Measurements from ENCODE around the gene SLC16A10. TPM values are rescaled to one million over a fixed set of nuclear protein-coding genes. Genes with fewer than 3 reads are reported as not detected.

Gene SLC16A10
- total and polyA plus RNA-seq, 2 experiments from 2014 or later = 12.1 to 30.9 TPM

GRCh38 chr6:111211411-111212030, 124.2 kb downstream of the SLC16A10 start (continued):
- TF ChIP-seq STAT1 (IDR thresholded peaks at IDR 0.05; ENCODE audit: unreplicated experiment) (no peak), REST (IDR thresholded peaks at IDR 0.05; ENCODE audit: unreplicated experiment) (no peak), POLR2AphosphoS5 (IDR thresholded peaks at IDR 0.05; ENCODE audit: low read depth) (no peak), EZH2phosphoT487 (IDR thresholded peaks at IDR 0.05; ENCODE audit: unreplicated experiment) (no peak)

DNA sequence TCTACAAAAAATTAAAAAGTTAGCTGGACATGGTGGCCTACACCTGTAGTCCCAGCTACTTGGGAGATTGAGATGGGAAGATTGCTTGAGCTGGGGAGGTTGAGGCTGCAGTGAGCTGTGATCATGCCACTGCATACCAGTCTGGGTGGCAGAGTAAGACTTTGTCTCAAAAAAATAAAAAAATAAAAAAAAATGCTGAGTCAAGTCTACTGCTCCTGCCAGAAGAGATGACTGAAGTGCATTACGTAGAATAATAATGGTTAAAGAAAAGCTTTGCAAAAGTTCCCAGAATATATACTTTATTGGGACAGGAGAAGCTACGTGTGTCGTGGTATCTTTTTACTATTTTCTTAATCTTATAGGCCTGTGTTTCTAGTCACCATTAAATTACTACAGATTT, 125.3 kb downstream of the SLC16A10 start:
- Histone ChIP-seq H3K36me3 (ENCODE audit: insufficient read depth) (no peaks in the 10 kb centered on the region), H2AFZ (no peak overlapping the region), H3K79me2 (replicated peaks; ENCODE audit: insufficient read depth) (no peaks in the 10 kb centered on the region), H3F3A (replicated peaks; ENCODE audit: low read depth) (no peaks in the 10 kb centered on the region), H3K4me2 (no peak overlapping the region), H3K27ac (ENCODE audit: low read depth) (no peak overlapping the region), H3K4me3 (no peak overlapping the region), H3K4me1 (ENCODE audit: insufficient read depth) (no peaks in the 10 kb centered on the region), H3K9me2 (ENCODE audit: insufficient read depth) (no peaks in the 10 kb centered on the region), H3K27me3 (ENCODE audit: insufficient read depth) (no peaks in the 10 kb centered on the region), H4K20me1 (replicated peaks; ENCODE audit: insufficient read depth) (no peaks in the 10 kb centered on the region)
- DNase-seq (ENCODE audit: low spot score) = no peak
- Mint-ChIP-seq H3K27ac (no peak overlapping the region), H3K4me3 (no peak overlapping the region), H3K9me3 (no peaks in the 10 kb centered on the region), H3K36me3 (ENCODE audit: low read depth) (no peaks in the 10 kb centered on the region), H3K4me1 (peaks cover 8% of the 10 kb centered on the region), H3K27me3 (ENCODE audit: insufficient read depth, low read depth, poor library complexity) (no peaks in the 10 kb centered on the region)
- no peak for ATAC-seq
- TF ChIP-seq, protein P1, sequence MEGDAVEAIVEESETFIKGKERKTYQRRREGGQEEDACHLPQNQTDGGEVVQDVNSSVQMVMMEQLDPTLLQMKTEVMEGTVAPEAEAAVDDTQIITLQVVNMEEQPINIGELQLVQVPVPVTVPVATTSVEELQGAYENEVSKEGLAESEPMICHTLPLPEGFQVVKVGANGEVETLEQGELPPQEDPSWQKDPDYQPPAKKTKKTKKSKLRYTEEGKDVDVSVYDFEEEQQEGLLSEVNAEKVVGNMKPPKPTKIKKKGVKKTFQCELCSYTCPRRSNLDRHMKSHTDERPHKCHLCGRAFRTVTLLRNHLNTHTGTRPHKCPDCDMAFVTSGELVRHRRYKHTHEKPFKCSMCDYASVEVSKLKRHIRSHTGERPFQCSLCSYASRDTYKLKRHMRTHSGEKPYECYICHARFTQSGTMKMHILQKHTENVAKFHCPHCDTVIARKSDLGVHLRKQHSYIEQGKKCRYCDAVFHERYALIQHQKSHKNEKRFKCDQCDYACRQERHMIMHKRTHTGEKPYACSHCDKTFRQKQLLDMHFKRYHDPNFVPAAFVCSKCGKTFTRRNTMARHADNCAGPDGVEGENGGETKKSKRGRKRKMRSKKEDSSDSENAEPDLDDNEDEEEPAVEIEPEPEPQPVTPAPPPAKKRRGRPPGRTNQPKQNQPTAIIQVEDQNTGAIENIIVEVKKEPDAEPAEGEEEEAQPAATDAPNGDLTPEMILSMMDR (conservative IDR thresholded peaks at IDR 0.05; ENCODE audit: low read depth in 2 of 2) = no peak
- TF ChIP-seq NANOG (IDR thresholded peaks at IDR 0.05; ENCODE audit: borderline replicate concordance) (no peak), CREB1 (CRISPR knock-in tag; IDR thresholded peaks at IDR 0.05; ENCODE audit: low read depth) (no peak), JUNB (IDR thresholded peaks at IDR 0.05; ENCODE audit: unreplicated experiment) (no peak), EZH2phosphoT487 (IDR thresholded peaks at IDR 0.05; ENCODE audit: unreplicated experiment) (no peak), STAT1 (IDR thresholded peaks at IDR 0.05; ENCODE audit: unreplicated experiment) (no peak), REST (IDR thresholded peaks at IDR 0.05; ENCODE audit: unreplicated experiment) (no peak), EZH2 (IDR thresholded peaks at IDR 0.05; ENCODE audit: low read depth, unreplicated experiment) (no peak), ZNF114 (CRISPR knock-in tag; IDR thresholded peaks at IDR 0.05) (no peak), ZNF331 (CRISPR knock-in tag; IDR thresholded peaks at IDR 0.05; ENCODE audit: low read depth) (no peak), POLR2AphosphoS5 (IDR thresholded peaks at IDR 0.05; ENCODE audit: low read depth) (no peak)
- TF ChIP-seq, protein P2, sequence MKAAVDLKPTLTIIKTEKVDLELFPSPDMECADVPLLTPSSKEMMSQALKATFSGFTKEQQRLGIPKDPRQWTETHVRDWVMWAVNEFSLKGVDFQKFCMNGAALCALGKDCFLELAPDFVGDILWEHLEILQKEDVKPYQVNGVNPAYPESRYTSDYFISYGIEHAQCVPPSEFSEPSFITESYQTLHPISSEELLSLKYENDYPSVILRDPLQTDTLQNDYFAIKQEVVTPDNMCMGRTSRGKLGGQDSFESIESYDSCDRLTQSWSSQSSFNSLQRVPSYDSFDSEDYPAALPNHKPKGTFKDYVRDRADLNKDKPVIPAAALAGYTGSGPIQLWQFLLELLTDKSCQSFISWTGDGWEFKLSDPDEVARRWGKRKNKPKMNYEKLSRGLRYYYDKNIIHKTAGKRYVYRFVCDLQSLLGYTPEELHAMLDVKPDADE (IDR thresholded peaks at IDR 0.05) = no peak

All from GM23338 (cell line).